Hepatocyte (in vitro differentiated cells): ENCODE data around the gene RECK. TPM values are rescaled to one million over a fixed set of nuclear protein-coding genes. Genes with fewer than 3 reads are reported as not detected.

ENCODE experiments used
- DNase-seq: peaks from one replicate; pipeline ENCODE4 v3.0.0-alpha.2; 2016; ENCODE audit warnings: low spot score
- H2AFZ ChIP-seq: fragments of 200-600 bp; sonication (generic); 2 replicates; pipeline ENCODE4 v1.6.0; 2016; ENCODE audit warnings: antibody characterized with exemption, mild to moderate bottlenecking
- H3K27ac ChIP-seq: fragments of 200-600 bp; sonication (generic); 2 replicates; pipeline ENCODE4 v1.5.1; 2016; ENCODE audit warnings: mild to moderate bottlenecking
- H3K27me3 ChIP-seq: fragments of 200-600 bp; sonication (generic); 2 replicates; pipeline ENCODE4 v1.6.1; 2016
- H3K36me3 ChIP-seq: fragments of 200-600 bp; sonication (generic); replicated peaks from 2 replicates; pipeline ENCODE4 v1.5.1; 2016; ENCODE audit warnings: low read depth; ENCODE audit not compliant: insufficient read depth
- H3K4me1 ChIP-seq: fragments of 200-600 bp; sonication (generic); 2 replicates; pipeline ENCODE4 v1.5.1; 2016; ENCODE audit warnings: mild to moderate bottlenecking, moderate library complexity; ENCODE audit not compliant: insufficient read depth
- H3K4me2 ChIP-seq: fragments of 200-600 bp; sonication (generic); 2 replicates; pipeline ENCODE4 v1.6.0; 2016
- H3K4me3 ChIP-seq: fragments of 200-600 bp; sonication (generic); 2 replicates; pipeline ENCODE4 v1.5.1; 2016; ENCODE audit warnings: mild to moderate bottlenecking
- H3K79me2 ChIP-seq: fragments of 200-600 bp; sonication (generic); 2 replicates; pipeline ENCODE4 v1.6.0; 2017; ENCODE audit warnings: mild to moderate bottlenecking
- H3K9me2 ChIP-seq: fragments of 200-600 bp; sonication (generic); replicated peaks from 2 replicates; pipeline ENCODE4 v1.6.0; 2017; ENCODE audit warnings: mild to moderate bottlenecking; ENCODE audit not compliant: insufficient read depth
- H3K9me3 ChIP-seq: fragments of 200-600 bp; sonication (generic); 2 replicates; pipeline ENCODE4 v1.5.1; 2016; ENCODE audit warnings: low read depth, mild to moderate bottlenecking
- H4K20me1 ChIP-seq: fragments of 200-600 bp; sonication (generic); 2 replicates; pipeline ENCODE4 v1.6.0; 2016; ENCODE audit warnings: mild to moderate bottlenecking; ENCODE audit not compliant: insufficient read depth, poor library complexity, severe bottlenecking
- EZH2 ChIP-seq: fragments of 200-600 bp; sonication (generic); IDR thresholded peaks from 2 replicates; pipeline ENCODE4 v1.6.1; 2016; ENCODE audit warnings: antibody characterized with exemption, mild to moderate bottlenecking, borderline replicate concordance
- EZH2phosphoT487 ChIP-seq: fragments of 200-600 bp; sonication (generic); IDR thresholded peaks from one replicate; pipeline ENCODE4 v1.6.1; 2018; ENCODE audit warnings: antibody characterized with exemption, mild to moderate bottlenecking, low read depth, moderate library complexity; ENCODE audit not compliant: unreplicated experiment, severe bottlenecking
- WGBS: methylation state at CpG from one replicate; pipeline ENCODE4 v1.1.6; 2016; ENCODE audit warnings: low lambda C conversion rate; ENCODE audit errors: missing lambda C conversion rate; 5-methylcytosine and 5-hydroxymethylcytosine counted together
- polyA plus RNA-seq: library from polyadenylated mRNA; unstranded; fragments of >200 nt; fragmentation: Nextera tagmentation; extraction: Ambion mirVana; gene quantifications from 2 replicates; pipeline ENCODE4 v1.2.1, GENCODE V29; 2016
- total RNA-seq: library from RNA; depleted of rRNA; stranded (reverse); fragments of >200 nt; gene quantifications from 2 replicates; pipeline ENCODE4 v1.2.3, GENCODE V29; 2014
- TF ChIP-seq, protein P1 (sequence below): fragments of 200-600 bp; sonication (generic); IDR thresholded peaks from 2 replicates; pipeline ENCODE4 v1.5.1; 2016; ENCODE audit warnings: antibody characterized with exemption, mild to moderate bottlenecking; ENCODE audit not compliant: poor library complexity

The RECK gene
- total and polyA plus RNA-seq, 2 experiments from 2014 or later, result 13.5 to 15.3 TPM

DNA sequence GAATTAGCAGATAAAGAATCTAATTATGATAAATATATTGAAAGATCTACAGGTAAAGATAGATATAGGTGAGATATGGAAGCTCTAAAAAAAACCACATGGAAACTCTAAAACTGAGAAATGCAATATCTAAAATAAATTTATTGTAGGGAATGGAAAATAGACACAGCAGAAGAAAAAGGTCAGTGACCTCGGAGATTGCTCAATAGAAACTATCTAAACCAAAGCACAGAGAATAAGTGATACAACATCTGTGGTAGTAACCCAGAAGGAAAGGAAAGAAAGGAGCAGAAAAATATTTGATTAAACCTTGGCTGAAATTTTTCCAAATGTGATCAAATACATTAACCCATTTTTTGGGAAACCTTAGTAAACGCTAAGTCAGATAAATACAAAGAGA is 56.7 kb downstream of the RECK start:
- DNase-seq, result no peak
- H3K9me2 ChIP-seq, result no peaks in the 10 kb centered on the region
- H2AFZ ChIP-seq, result no peak overlapping the region
- no peaks in the 10 kb centered on the region for H3K36me3 ChIP-seq
- no peaks in the 10 kb centered on the region for H3K27me3 ChIP-seq
- 98% methylated on average over 2 of the region's 2 CpGs for WGBS
- H3K4me1 ChIP-seq, result peaks cover 11% of the 10 kb centered on the region
- no peaks in the 10 kb centered on the region for H3K9me3 ChIP-seq
- no peak overlapping the region for H3K4me3 ChIP-seq
- no peaks in the 10 kb centered on the region for H3K79me2 ChIP-seq
- TF ChIP-seq EZH2 (no peak), EZH2phosphoT487 (no peak)
- TF ChIP-seq, protein P1, sequence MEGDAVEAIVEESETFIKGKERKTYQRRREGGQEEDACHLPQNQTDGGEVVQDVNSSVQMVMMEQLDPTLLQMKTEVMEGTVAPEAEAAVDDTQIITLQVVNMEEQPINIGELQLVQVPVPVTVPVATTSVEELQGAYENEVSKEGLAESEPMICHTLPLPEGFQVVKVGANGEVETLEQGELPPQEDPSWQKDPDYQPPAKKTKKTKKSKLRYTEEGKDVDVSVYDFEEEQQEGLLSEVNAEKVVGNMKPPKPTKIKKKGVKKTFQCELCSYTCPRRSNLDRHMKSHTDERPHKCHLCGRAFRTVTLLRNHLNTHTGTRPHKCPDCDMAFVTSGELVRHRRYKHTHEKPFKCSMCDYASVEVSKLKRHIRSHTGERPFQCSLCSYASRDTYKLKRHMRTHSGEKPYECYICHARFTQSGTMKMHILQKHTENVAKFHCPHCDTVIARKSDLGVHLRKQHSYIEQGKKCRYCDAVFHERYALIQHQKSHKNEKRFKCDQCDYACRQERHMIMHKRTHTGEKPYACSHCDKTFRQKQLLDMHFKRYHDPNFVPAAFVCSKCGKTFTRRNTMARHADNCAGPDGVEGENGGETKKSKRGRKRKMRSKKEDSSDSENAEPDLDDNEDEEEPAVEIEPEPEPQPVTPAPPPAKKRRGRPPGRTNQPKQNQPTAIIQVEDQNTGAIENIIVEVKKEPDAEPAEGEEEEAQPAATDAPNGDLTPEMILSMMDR, result no peak
- no peaks in the 10 kb centered on the region for H4K20me1 ChIP-seq
- no peak overlapping the region for H3K4me2 ChIP-seq
- H3K27ac ChIP-seq, result no peak overlapping the region

GRCh38 chr9:36099718-36100117 is 63.0 kb downstream of the RECK start:
- H3K4me1 ChIP-seq, result peaks cover 4% of the 10 kb centered on the region
- no peaks in the 10 kb centered on the region for H3K79me2 ChIP-seq
- no peaks in the 10 kb centered on the region for H3K9me2 ChIP-seq
- no peaks in the 10 kb centered on the region for H3K9me3 ChIP-seq
- no peaks in the 10 kb centered on the region for H3K27me3 ChIP-seq
- H3K4me2 ChIP-seq, result no peak overlapping the region
- H3K27ac ChIP-seq, result no peak overlapping the region
- WGBS, result 79% methylated on average over 1 of the region's 1 CpG
- H3K36me3 ChIP-seq, result no peaks in the 10 kb centered on the region
- DNase-seq, result no peak
- H4K20me1 ChIP-seq, result no peaks in the 10 kb centered on the region
- H3K4me3 ChIP-seq, result no peak overlapping the region
- TF ChIP-seq, protein P1, result no peak
- TF ChIP-seq EZH2 (no peak), EZH2phosphoT487 (no peak)
- no peak overlapping the region for H2AFZ ChIP-seq

DNA sequence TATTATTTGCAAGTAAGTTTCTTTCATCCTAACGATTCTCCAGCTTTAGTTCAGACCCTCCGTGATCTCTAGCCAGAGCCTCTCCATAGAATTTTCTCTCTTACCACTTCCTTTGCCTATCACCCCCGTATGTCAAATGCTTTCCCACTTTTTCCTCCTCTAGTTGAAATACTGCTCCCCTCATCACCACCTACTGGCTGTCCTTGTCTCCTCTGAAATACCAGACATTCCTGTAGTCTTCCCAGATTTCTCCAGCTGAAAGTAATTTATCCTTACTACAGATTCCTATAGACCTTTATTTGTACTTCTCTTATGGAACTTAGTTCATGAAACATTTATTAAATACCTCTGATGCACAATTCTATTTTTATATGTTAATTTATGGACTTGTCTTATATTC is 63.8 kb downstream of the RECK start:
- Histone ChIP-seq H3K9me3 (no peaks in the 10 kb centered on the region), H3K4me3 (no peak overlapping the region), H2AFZ (no peak overlapping the region), H3K79me2 (no peaks in the 10 kb centered on the region), H3K27ac (no peak overlapping the region), H3K27me3 (no peaks in the 10 kb centered on the region), H3K36me3 (no peaks in the 10 kb centered on the region), H3K4me1 (peaks cover 4% of the 10 kb centered on the region), H3K4me2 (no peak overlapping the region), H4K20me1 (no peaks in the 10 kb centered on the region), H3K9me2 (no peaks in the 10 kb centered on the region)
- TF ChIP-seq EZH2phosphoT487, result no peak
- TF ChIP-seq, protein P1, result no peak
- no peak for DNase-seq
- WGBS, result 57% methylated on average over 3 of the region's 3 CpGs
